OCI-LY3 (cell line): ENCODE results near the gene LAPTM5.

Experiments used
- H2AFZ ChIP-seq: fragments of 200-600, 300-600 bp; shearing (Covaris generic); 2 replicates; pipeline ENCODE4 v1.6.0; 2014; ENCODE audit warnings: antibody characterized with exemption, low read depth, low read length
- H3K27ac ChIP-seq: fragments of 200-600, 300-600 bp; sonication (generic); 2 replicates; pipeline ENCODE4 v1.5.1; 2014; ENCODE audit warnings: mild to moderate bottlenecking, low read length, moderate library complexity, mixed read lengths
- H3K27me3 ChIP-seq: fragments of 200-600, 300-600 bp; sonication (generic); 2 replicates; pipeline ENCODE4 v1.6.1; 2014; ENCODE audit warnings: low read depth, low read length, mixed read lengths
- H3K36me3 ChIP-seq: fragments of 200-600, 300-600 bp; sonication (generic); replicated peaks from 2 replicates; pipeline ENCODE3; 2014; ENCODE audit warnings: low read depth, low read length, mixed read lengths
- H3K4me1 ChIP-seq: fragments of 300-600, 200-600 bp; sonication (generic); 2 replicates; pipeline ENCODE4 v1.6.1; 2014; ENCODE audit warnings: low read length, mixed read lengths
- H3K4me2 ChIP-seq: fragments of 200-600, 300-600 bp; sonication (generic); 2 replicates; pipeline ENCODE4 v1.6.1; 2014; ENCODE audit warnings: low read length, mixed read lengths
- H3K4me3 ChIP-seq: fragments of 300-600, 200-600 bp; sonication (generic); 2 replicates; pipeline ENCODE4 v1.5.1; 2014; ENCODE audit warnings: antibody characterized with exemption, mild to moderate bottlenecking, low read length, moderate library complexity
- H3K79me2 ChIP-seq: fragments of 300-600, 200-600 bp; shearing (Covaris generic); 2 replicates; pipeline ENCODE4 v1.6.1; 2014; ENCODE audit warnings: mild to moderate bottlenecking, low read length, mixed read lengths
- H3K9ac ChIP-seq: fragments of 300-600, 200-600 bp; shearing (Covaris generic); 2 replicates; pipeline ENCODE4 v1.6.0; 2014; ENCODE audit warnings: mild to moderate bottlenecking, low read length, moderate library complexity
- H3K9me3 ChIP-seq: fragments of 200-600, 300-600 bp; shearing (Covaris generic); 2 replicates; pipeline ENCODE4 v1.6.1; 2014; ENCODE audit warnings: low read length, mixed read lengths; ENCODE audit not compliant: insufficient read depth
- H4K20me1 ChIP-seq: fragments of 200-600, 300-600 bp; sonication (generic); 2 replicates; pipeline ENCODE4 v1.6.1; 2016; ENCODE audit warnings: low read length, mixed read lengths; ENCODE audit not compliant: insufficient read depth
- CTCF ChIP-seq: fragments of 200-600, 300-600 bp; sonication (generic); IDR thresholded peaks from 2 replicates; pipeline ENCODE4 v1.5.1; 2014; ENCODE audit warnings: antibody characterized with exemption, low read length, low read depth
- EZH2phosphoT487 ChIP-seq: fragments of 200-600 bp; shearing (Covaris generic); IDR thresholded peaks from 2 replicates; pipeline ENCODE4 v1.6.1; 2018; ENCODE audit warnings: antibody characterized with exemption, mixed run types, low read depth

The LAPTM5 gene

GRCh38 chr1:30799233-30799511, 41.6 kb upstream of the LAPTM5 start:
- H4K20me1 ChIP-seq: no peaks in the 10 kb centered on the region
- H2AFZ ChIP-seq: no peak overlapping the region
- no peaks in the 10 kb centered on the region for H3K79me2 ChIP-seq
- H3K36me3 ChIP-seq: no peaks in the 10 kb centered on the region
- TF ChIP-seq EZH2phosphoT487: no peak
- no peak for TF ChIP-seq CTCF
- no peak overlapping the region for H3K9ac ChIP-seq
- H3K4me3 ChIP-seq: no peak overlapping the region
- H3K27me3 ChIP-seq: peaks cover 10% of the 10 kb centered on the region
- H3K4me2 ChIP-seq: no peak overlapping the region
- no peaks in the 10 kb centered on the region for H3K9me3 ChIP-seq
- H3K27ac ChIP-seq: no peak overlapping the region
- H3K4me1 ChIP-seq: 0 out of 2 replicates have a peak, but pooled peaks cover 3% of the 10 kb centered on the region

- Histone ChIP-seq H3K4me3 (no peak overlapping the region), H3K4me2 (no peak overlapping the region), H4K20me1 (no peaks in the 10 kb centered on the region), H3K79me2 (no peaks in the 10 kb centered on the region), H3K9ac (no peak overlapping the region), H3K36me3 (no peaks in the 10 kb centered on the region), H3K9me3 (no peaks in the 10 kb centered on the region), H3K27me3 (peaks cover 5% of the 10 kb centered on the region), H3K4me1 (0 out of 2 replicates have a peak, but pooled peaks cover 3% of the 10 kb centered on the region), H2AFZ (no peak overlapping the region), H3K27ac (no peak overlapping the region)
- TF ChIP-seq CTCF: no peak
- no peak for TF ChIP-seq EZH2phosphoT487
Observed at GRCh38 chr1:30798389-30799232, 41.0 kb upstream of the LAPTM5 start.

- no peak overlapping the region for H3K4me2 ChIP-seq
- H3K9ac ChIP-seq: no peak overlapping the region
- TF ChIP-seq CTCF (no peak), EZH2phosphoT487 (no peak)
- H4K20me1 ChIP-seq: no peaks in the 10 kb centered on the region
- H3K27ac ChIP-seq: no peak overlapping the region
- peaks cover 7% of the 10 kb centered on the region for H3K4me1 ChIP-seq
- H3K27me3 ChIP-seq: no peaks in the 10 kb centered on the region
- no peak overlapping the region for H2AFZ ChIP-seq
- no peaks in the 10 kb centered on the region for H3K36me3 ChIP-seq
- H3K79me2 ChIP-seq: no peaks in the 10 kb centered on the region
- H3K4me3 ChIP-seq: no peak overlapping the region
- H3K9me3 ChIP-seq: no peaks in the 10 kb centered on the region
Observed at GRCh38 chr1:30795026-30795425, 37.5 kb upstream of the LAPTM5 start.

- Histone ChIP-seq H4K20me1 (no peaks in the 10 kb centered on the region), H3K27ac (no peak overlapping the region), H3K36me3 (no peaks in the 10 kb centered on the region), H2AFZ (no peak overlapping the region), H3K79me2 (no peaks in the 10 kb centered on the region), H3K4me1 (peaks cover 7% of the 10 kb centered on the region), H3K4me3 (no peak overlapping the region), H3K9ac (no peak overlapping the region), H3K27me3 (no peaks in the 10 kb centered on the region), H3K9me3 (no peaks in the 10 kb centered on the region), H3K4me2 (no peak overlapping the region)
- TF ChIP-seq EZH2phosphoT487 (no peak), CTCF (no peak)
Observed at GRCh38 chr1:30794260-30794659, 36.7 kb upstream of the LAPTM5 start.
